Astrocyte (in vitro differentiated cells and primary cell): ENCODE measurements around the gene KCNC2. TPM values are rescaled to one million over a fixed set of nuclear protein-coding genes. Genes with fewer than 3 reads are reported as not detected.

ENCODE experiments used
- DNase-seq: peaks from one replicate; pipeline ENCODE4 v3.0.0-alpha.2; 2010; ENCODE audit warnings: low read depth
- FAIRE-seq: peaks from 2 replicates; lab custom pipeline; 2011; peaks lifted over from hg19 to GRCh38; lab: Jason Lieb, UNC
- H2AFZ ChIP-seq: 2 replicates; pipeline ENCODE4 v1.6.0; 2012; ENCODE audit warnings: low read depth, low read length, inconsistent platforms
- H3K27ac ChIP-seq: 2 replicates; pipeline ENCODE4 v1.5.1; 2011; ENCODE audit warnings: low read depth, low read length, inconsistent platforms
- H3K27me3 ChIP-seq: 2 replicates; pipeline ENCODE4 v1.6.0; 2011; ENCODE audit warnings: low read length, inconsistent platforms; ENCODE audit not compliant: insufficient read depth
- H3K36me3 ChIP-seq: 2 replicates; pipeline ENCODE4 v1.5.1; 2011; ENCODE audit warnings: low read length, inconsistent platforms; ENCODE audit not compliant: insufficient read depth
- H3K4me1 ChIP-seq: 2 replicates; pipeline ENCODE4 v1.5.1; 2011; ENCODE audit warnings: low read length, inconsistent platforms; ENCODE audit not compliant: insufficient read depth
- H3K4me2 ChIP-seq: 2 replicates; pipeline ENCODE4 v1.6.0; 2012; ENCODE audit warnings: low read length, inconsistent platforms
- H3K4me3 ChIP-seq: 2 replicates; pipeline ENCODE4 v1.5.1; 2011; ENCODE audit warnings: low read depth, mild to moderate bottlenecking, low read length, inconsistent platforms; ENCODE audit not compliant: insufficient read depth
- H3K79me2 ChIP-seq: 2 replicates; pipeline ENCODE4 v1.6.0; 2012; ENCODE audit warnings: mild to moderate bottlenecking, low read length, inconsistent platforms; ENCODE audit not compliant: insufficient read depth
- H3K9ac ChIP-seq: 2 replicates; pipeline ENCODE4 v1.6.0; 2012; ENCODE audit warnings: mild to moderate bottlenecking, low read length, inconsistent platforms
- H3K9me3 ChIP-seq: 2 replicates; pipeline ENCODE4 v1.5.1; 2012; ENCODE audit warnings: low read depth, mild to moderate bottlenecking, low read length, inconsistent platforms; ENCODE audit not compliant: insufficient read depth
- H4K20me1 ChIP-seq: 2 replicates; pipeline ENCODE4 v1.6.0; 2012; ENCODE audit warnings: low read length, inconsistent platforms; ENCODE audit not compliant: insufficient read depth
- H3K27ac Mint-ChIP-seq: one replicate; pipeline ENCODE4 v1.8.0; 2021; ENCODE audit warnings: mild to moderate bottlenecking, mixed read lengths; ENCODE audit not compliant: unreplicated experiment
- H3K27me3 Mint-ChIP-seq: one replicate; pipeline ENCODE4 v1.8.0; 2021; ENCODE audit warnings: low read depth, mixed read lengths; ENCODE audit not compliant: unreplicated experiment
- H3K36me3 Mint-ChIP-seq: one replicate; pipeline ENCODE4 v1.8.0; 2021; ENCODE audit warnings: low read depth, mixed read lengths; ENCODE audit not compliant: unreplicated experiment
- H3K4me1 Mint-ChIP-seq: one replicate; pipeline ENCODE4 v1.8.0; 2021; ENCODE audit warnings: low read depth, mixed read lengths; ENCODE audit not compliant: unreplicated experiment
- H3K4me3 Mint-ChIP-seq: one replicate; pipeline ENCODE4 v1.8.0; 2021; ENCODE audit warnings: mild to moderate bottlenecking, moderate library complexity, mixed read lengths; ENCODE audit not compliant: unreplicated experiment
- H3K9me3 Mint-ChIP-seq: one replicate; pipeline ENCODE4 v1.8.0; 2021; ENCODE audit warnings: mild to moderate bottlenecking, mixed read lengths; ENCODE audit not compliant: unreplicated experiment
- EZH2 ChIP-seq: IDR thresholded peaks from 2 replicates; pipeline ENCODE4 v1.6.1; 2012; ENCODE audit warnings: mild to moderate bottlenecking, low read length, inconsistent platforms; ENCODE audit not compliant: insufficient read depth
- total RNA-seq: library from RNA; stranded (reverse); gene quantifications from 2 replicates; pipeline ENCODE4 v1.2.1, GENCODE V29; 2021
- TF ChIP-seq, protein P1 (sequence below): IDR thresholded peaks from 2 replicates; pipeline ENCODE4 v1.5.1; 2011; ENCODE audit warnings: low read depth, mild to moderate bottlenecking, inconsistent platforms, low read length, moderate library complexity; ENCODE audit not compliant: insufficient read depth

KCNC2 gene
- total RNA-seq, 1 donor from 2014 or later = not detected

DNA sequence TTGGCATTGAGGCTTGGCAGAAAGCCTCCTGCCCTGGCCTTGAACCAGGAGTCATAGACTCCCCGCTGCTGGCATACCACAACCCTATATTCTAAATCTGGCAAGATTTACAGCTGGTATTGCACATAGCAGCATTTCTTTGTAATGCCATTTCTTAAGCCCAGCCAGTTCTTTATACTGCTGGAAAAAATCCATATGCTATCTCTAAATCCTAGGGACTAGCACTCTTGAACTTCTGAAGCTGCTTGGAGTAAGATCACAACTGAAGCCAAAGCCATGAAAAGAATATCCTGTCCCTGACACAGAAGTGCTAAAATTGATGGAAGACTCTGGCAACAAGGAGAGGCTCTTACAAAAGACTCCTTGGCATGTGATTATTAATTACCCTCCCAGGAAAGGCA, 89.3 kb downstream of the KCNC2 start:
- Histone ChIP-seq H3K4me2 (no peak overlapping the region), H3K27me3 (no peaks in the 10 kb centered on the region), H4K20me1 (no peaks in the 10 kb centered on the region), H3K9me3 (no peaks in the 10 kb centered on the region), H2AFZ (no peak overlapping the region), H3K79me2 (no peaks in the 10 kb centered on the region), H3K9ac (no peak overlapping the region), H3K4me3 (no peak overlapping the region), H3K36me3 (no peaks in the 10 kb centered on the region), H3K27ac (no peak overlapping the region), H3K4me1 (no peaks in the 10 kb centered on the region)
- no peak for FAIRE-seq
- DNase-seq = peak; percentile 26
- no peak overlapping the region for H3K4me3 Mint-ChIP-seq
- H3K27ac Mint-ChIP-seq = no peak overlapping the region
- no peaks in the 10 kb centered on the region for H3K27me3 Mint-ChIP-seq
- no peak for TF ChIP-seq EZH2
- TF ChIP-seq, protein P1, sequence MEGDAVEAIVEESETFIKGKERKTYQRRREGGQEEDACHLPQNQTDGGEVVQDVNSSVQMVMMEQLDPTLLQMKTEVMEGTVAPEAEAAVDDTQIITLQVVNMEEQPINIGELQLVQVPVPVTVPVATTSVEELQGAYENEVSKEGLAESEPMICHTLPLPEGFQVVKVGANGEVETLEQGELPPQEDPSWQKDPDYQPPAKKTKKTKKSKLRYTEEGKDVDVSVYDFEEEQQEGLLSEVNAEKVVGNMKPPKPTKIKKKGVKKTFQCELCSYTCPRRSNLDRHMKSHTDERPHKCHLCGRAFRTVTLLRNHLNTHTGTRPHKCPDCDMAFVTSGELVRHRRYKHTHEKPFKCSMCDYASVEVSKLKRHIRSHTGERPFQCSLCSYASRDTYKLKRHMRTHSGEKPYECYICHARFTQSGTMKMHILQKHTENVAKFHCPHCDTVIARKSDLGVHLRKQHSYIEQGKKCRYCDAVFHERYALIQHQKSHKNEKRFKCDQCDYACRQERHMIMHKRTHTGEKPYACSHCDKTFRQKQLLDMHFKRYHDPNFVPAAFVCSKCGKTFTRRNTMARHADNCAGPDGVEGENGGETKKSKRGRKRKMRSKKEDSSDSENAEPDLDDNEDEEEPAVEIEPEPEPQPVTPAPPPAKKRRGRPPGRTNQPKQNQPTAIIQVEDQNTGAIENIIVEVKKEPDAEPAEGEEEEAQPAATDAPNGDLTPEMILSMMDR = no peak
- peaks cover 2% of the 10 kb centered on the region for H3K4me1 Mint-ChIP-seq
- H3K9me3 Mint-ChIP-seq = no peaks in the 10 kb centered on the region
- H3K36me3 Mint-ChIP-seq = no peaks in the 10 kb centered on the region

DNA sequence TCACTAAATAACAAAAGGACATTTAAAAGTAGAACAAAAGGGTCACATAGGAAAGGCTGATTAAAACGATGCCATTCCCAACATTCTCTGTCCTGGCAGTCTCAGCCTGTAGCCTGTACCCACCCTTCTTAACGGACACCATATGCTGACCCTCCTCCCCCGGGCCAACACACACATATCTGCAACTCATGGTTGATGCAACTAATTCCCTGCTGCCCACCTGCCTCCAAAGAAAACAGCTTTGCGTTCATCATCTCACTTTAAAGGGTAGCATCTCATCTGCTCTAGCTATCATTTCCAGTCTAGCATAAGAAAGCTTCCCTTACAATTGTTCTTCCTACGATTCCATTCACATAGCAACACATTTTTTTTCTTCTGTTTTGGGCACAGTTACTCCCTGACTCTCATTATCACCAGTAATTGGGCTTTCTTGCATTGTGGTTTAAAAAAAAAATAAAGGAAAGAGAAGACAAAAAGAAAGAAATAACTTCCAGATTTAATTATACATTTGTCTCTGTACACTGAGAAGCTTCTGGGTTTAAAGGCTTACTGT, 92.9 kb downstream of the KCNC2 start:
- no peak overlapping the region for H3K27ac Mint-ChIP-seq
- H3K9me3 ChIP-seq = no peaks in the 10 kb centered on the region
- H3K4me3 ChIP-seq = no peak overlapping the region
- no peak overlapping the region for H3K27ac ChIP-seq
- no peaks in the 10 kb centered on the region for H3K36me3 Mint-ChIP-seq
- no peaks in the 10 kb centered on the region for H3K36me3 ChIP-seq
- no peaks in the 10 kb centered on the region for H3K4me1 ChIP-seq
- no peak overlapping the region for H3K9ac ChIP-seq
- no peaks in the 10 kb centered on the region for H3K79me2 ChIP-seq
- no peak overlapping the region for H3K4me3 Mint-ChIP-seq
- no peaks in the 10 kb centered on the region for H3K27me3 Mint-ChIP-seq
- no peak for FAIRE-seq
- H3K27me3 ChIP-seq = no peaks in the 10 kb centered on the region
- H3K9me3 Mint-ChIP-seq = peaks cover 2% of the 10 kb centered on the region
- H3K4me1 Mint-ChIP-seq = no peaks in the 10 kb centered on the region
- no peak overlapping the region for H2AFZ ChIP-seq
- H4K20me1 ChIP-seq = no peaks in the 10 kb centered on the region
- TF ChIP-seq, protein P1 = no peak
- no peak for TF ChIP-seq EZH2
- no peak for DNase-seq
- H3K4me2 ChIP-seq = no peak overlapping the region

DNA sequence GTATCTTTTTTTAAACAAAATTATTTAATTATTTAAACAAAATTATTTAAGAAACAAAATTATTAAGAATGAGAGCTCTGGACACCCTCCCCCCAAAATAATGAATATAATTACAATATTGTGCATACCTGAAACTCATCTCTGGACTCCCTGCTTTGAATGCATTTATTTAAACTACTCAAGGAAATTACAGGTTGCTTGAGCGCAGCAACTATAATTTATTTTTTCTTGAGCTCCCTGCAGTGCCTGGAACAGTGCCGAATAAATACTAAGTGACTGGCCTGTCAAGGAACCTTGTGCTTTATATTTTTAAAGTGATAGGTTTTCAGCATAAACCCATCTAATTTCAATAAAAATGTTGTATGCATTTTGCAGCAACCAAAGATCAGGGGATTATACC, 93.9 kb downstream of the KCNC2 start:
- H3K27me3 ChIP-seq = no peaks in the 10 kb centered on the region
- H3K36me3 Mint-ChIP-seq = no peaks in the 10 kb centered on the region
- H3K79me2 ChIP-seq = no peaks in the 10 kb centered on the region
- no peak overlapping the region for H3K27ac ChIP-seq
- no peak for TF ChIP-seq EZH2
- TF ChIP-seq, protein P1 = no peak
- no peak overlapping the region for H3K9ac ChIP-seq
- H3K4me2 ChIP-seq = no peak overlapping the region
- FAIRE-seq (no peak), DNase-seq (no peak)
- no peak overlapping the region for H3K27ac Mint-ChIP-seq
- H3K9me3 Mint-ChIP-seq = peaks cover 2% of the 10 kb centered on the region
- H3K4me3 ChIP-seq = no peak overlapping the region
- H3K27me3 Mint-ChIP-seq = no peaks in the 10 kb centered on the region
- no peaks in the 10 kb centered on the region for H3K36me3 ChIP-seq
- no peaks in the 10 kb centered on the region for H3K9me3 ChIP-seq
- H3K4me1 Mint-ChIP-seq = no peaks in the 10 kb centered on the region
- no peaks in the 10 kb centered on the region for H3K4me1 ChIP-seq
- no peak overlapping the region for H3K4me3 Mint-ChIP-seq
- H4K20me1 ChIP-seq = no peaks in the 10 kb centered on the region
- H2AFZ ChIP-seq = no peak overlapping the region
